H1 (cell line): Measurements from ENCODE around the gene EEPD1. TPM values are rescaled to one million over a fixed set of nuclear protein-coding genes. Genes with fewer than 3 reads are reported as not detected.

Experiments
- CTCF ChIA-PET: fragments of 300-600 bp; sonication (Branson Sonifier 250); formaldehyde crosslinking; loops from one replicate; lab custom pipeline; 2021; ENCODE audit not compliant: partially characterized antibody; lab: Charles Lee
- POLR2A ChIA-PET: fragments of 300-600 bp; sonication (Branson Sonifier 250); formaldehyde crosslinking; loops from one replicate; lab custom pipeline; 2021; ENCODE audit warnings: inconsistent platforms; ENCODE audit not compliant: partially characterized antibody; lab: Charles Lee
- DNase-seq, 2 experiments: peaks; one replicate each; pipeline versions ENCODE4 v3.0.0 to v3.0.0-alpha.2; 2010 to 2022; ENCODE audit warnings: low spot score in 2 of 2, low read depth in 1 of 2, mixed read lengths in 1 of 2
- FAIRE-seq: peaks from 2 replicates; lab custom pipeline; 2011; peaks lifted over from hg19 to GRCh38; lab: Jason Lieb, UNC
- H2AFZ ChIP-seq: 2 replicates; pipeline ENCODE4 v1.8.1; 2012; ENCODE audit warnings: low read length, inconsistent platforms
- H2AK5ac ChIP-seq: 2 replicates; pipeline ENCODE4 v1.6.1; 2013; ENCODE audit warnings: low read depth, low read length
- H2BK120ac ChIP-seq: replicated peaks from 2 replicates; pipeline ENCODE3; 2013; ENCODE audit warnings: low read depth, low read length, inconsistent platforms
- H2BK12ac ChIP-seq: 2 replicates; pipeline ENCODE4 v1.6.1; 2013; ENCODE audit warnings: low read depth, low read length
- H2BK15ac ChIP-seq: 2 replicates; pipeline ENCODE4 v1.6.1; 2013; ENCODE audit warnings: low read length
- H2BK20ac ChIP-seq: 2 replicates; pipeline ENCODE4 v1.6.1; 2013; ENCODE audit warnings: low read length
- H2BK5ac ChIP-seq: 2 replicates; pipeline ENCODE4 v1.6.1; 2013; ENCODE audit warnings: low read depth, low read length
- H3K14ac ChIP-seq: 2 replicates; pipeline ENCODE4 v1.6.1; 2013; ENCODE audit warnings: inconsistent platforms; ENCODE audit not compliant: insufficient read length
- H3K18ac ChIP-seq: 2 replicates; pipeline ENCODE4 v1.6.1; 2013; ENCODE audit warnings: low read length; ENCODE audit errors: extremely low read depth
- H3K23ac ChIP-seq: 2 replicates; pipeline ENCODE4 v1.6.1; 2013; ENCODE audit warnings: inconsistent platforms; ENCODE audit not compliant: insufficient read length
- H3K23me2 ChIP-seq: 2 replicates; pipeline ENCODE4 v1.6.1; 2013; ENCODE audit warnings: low read depth, low read length
- H3K27ac ChIP-seq: 2 replicates; pipeline ENCODE4 v1.6.1; 2011; ENCODE audit warnings: low read depth, low read length, inconsistent platforms
- H3K27me3 ChIP-seq, 4 experiments: replicated peaks in 1 of 4; 1 replicate in 1 of 4; 2 replicates in 3 of 4; pipeline versions ENCODE4 v1.6.1 to v1.8.1; 2011 to 2013; ENCODE audit warnings: low read length in 3 of 4, mild to moderate bottlenecking in 3 of 4, inconsistent platforms in 2 of 4, mixed read lengths in 2 of 4, moderate library complexity in 1 of 4; ENCODE audit not compliant: control insufficient read depth in 3 of 4, insufficient read depth in 3 of 4; ENCODE audit errors: extremely low read depth in 1 of 4
- H3K36me3 ChIP-seq, 4 experiments: 2 replicates each; pipeline versions ENCODE4 v1.6.1 to v1.8.1; 2011 to 2013; ENCODE audit warnings: mild to moderate bottlenecking in 4 of 4, low read length in 3 of 4, moderate library complexity in 2 of 4, control low read depth in 1 of 4, inconsistent platforms in 1 of 4; ENCODE audit not compliant: insufficient read depth in 4 of 4, control insufficient read depth in 2 of 4
- H3K4ac ChIP-seq: replicated peaks from 2 replicates; pipeline ENCODE3; 2013; ENCODE audit warnings: low read length, low read depth, mixed read lengths, inconsistent platforms; ENCODE audit not compliant: insufficient read length
- H3K4me1 ChIP-seq, 4 experiments: replicated peaks in 1 of 4; 1 replicate in 1 of 4; 2 replicates in 3 of 4; pipeline versions ENCODE4 v1.6.1 to v1.8.1; 2011 to 2013; ENCODE audit warnings: low read length in 3 of 4, inconsistent platforms in 2 of 4, mixed read lengths in 1 of 4; ENCODE audit not compliant: insufficient read depth in 4 of 4, control insufficient read depth in 3 of 4
- H3K4me2 ChIP-seq, 2 experiments: 2 replicates each; pipeline versions ENCODE4 v1.6.1 to v1.8.1; 2011 to 2013; ENCODE audit warnings: low read depth in 2 of 2, low read length in 2 of 2, control low read depth in 1 of 2, inconsistent platforms in 1 of 2, mild to moderate bottlenecking in 1 of 2; ENCODE audit not compliant: insufficient read depth in 1 of 2
- H3K4me3 ChIP-seq, 4 experiments: fragments of 200-600, 300-600 bp in 1 of 4; sonication (generic), shearing (Covaris generic), sonication (Bioruptor Twin) in 1 of 4; 2 replicates each; pipeline versions ENCODE4 v1.5.1 to v1.8.1; 2011 to 2016; ENCODE audit warnings: low read length in 4 of 4, low read depth in 3 of 4, control low read depth in 2 of 4, inconsistent platforms in 2 of 4, mild to moderate bottlenecking in 2 of 4, mixed read lengths in 1 of 4, moderate library complexity in 1 of 4; ENCODE audit not compliant: insufficient read depth in 2 of 4; ENCODE audit errors: extremely low read depth in 1 of 4
- H3K56ac ChIP-seq: replicated peaks from 2 replicates; pipeline ENCODE3; 2013; ENCODE audit warnings: low read depth, mild to moderate bottlenecking, mixed read lengths, low read length, inconsistent platforms; ENCODE audit not compliant: insufficient read length
- H3K79me1 ChIP-seq: 2 replicates; pipeline ENCODE4 v1.6.1; 2013; ENCODE audit warnings: low read depth, low read length, control low read depth
- H3K79me2 ChIP-seq, 2 experiments: 2 replicates each; pipeline versions ENCODE4 v1.6.1 to v1.8.1; 2012 to 2013; ENCODE audit warnings: low read length in 2 of 2, mild to moderate bottlenecking in 2 of 2, inconsistent platforms in 1 of 2; ENCODE audit not compliant: insufficient read depth in 2 of 2, control insufficient read depth in 1 of 2
- H3K9ac ChIP-seq, 4 experiments: replicated peaks in 1 of 4; 1 replicate in 1 of 4; 2 replicates in 3 of 4; pipeline versions ENCODE4 v1.6.1 to v1.8.1; 2011 to 2013; ENCODE audit warnings: low read depth in 3 of 4, low read length in 3 of 4, control low read depth in 2 of 4, mild to moderate bottlenecking in 2 of 4, moderate library complexity in 2 of 4, inconsistent platforms in 1 of 4; ENCODE audit errors: extremely low read depth in 1 of 4
- H3K9me3 ChIP-seq, 2 experiments: 2 replicates each; pipeline versions ENCODE4 v1.6.1 to v1.8.1; 2012 to 2013; ENCODE audit warnings: mild to moderate bottlenecking in 2 of 2, moderate library complexity in 2 of 2, control low read depth in 1 of 2, inconsistent platforms in 1 of 2, low read depth in 1 of 2, low read length in 1 of 2, mixed read lengths in 1 of 2; ENCODE audit not compliant: insufficient read depth in 2 of 2
- H4K20me1 ChIP-seq, 2 experiments: replicated peaks in 1 of 2; 2 replicates each; pipeline versions ENCODE3 to v1.8.1; 2011 to 2013; ENCODE audit warnings: inconsistent platforms in 2 of 2, low read length in 2 of 2, mild to moderate bottlenecking in 1 of 2; ENCODE audit not compliant: insufficient read depth in 2 of 2, control insufficient read depth in 1 of 2
- H4K5ac ChIP-seq: 2 replicates; pipeline ENCODE4 v1.6.1; 2013; ENCODE audit warnings: low read length, low read depth, mixed read lengths, inconsistent platforms; ENCODE audit not compliant: insufficient read length
- H4K8ac ChIP-seq: 2 replicates; pipeline ENCODE4 v1.8.0; 2013; ENCODE audit warnings: mild to moderate bottlenecking, moderate library complexity, low read length, inconsistent platforms; ENCODE audit not compliant: insufficient read depth; ENCODE audit errors: extremely low read depth
- H4K91ac ChIP-seq: replicated peaks from 2 replicates; pipeline ENCODE3; 2013; ENCODE audit warnings: low read length, mixed read lengths, inconsistent platforms; ENCODE audit not compliant: insufficient read length
- SP2 ChIP-seq: IDR thresholded peaks from 2 replicates; pipeline ENCODE4 v1.6.1; 2012; ENCODE audit warnings: mild to moderate bottlenecking, low read length, inconsistent platforms
- TCF12 ChIP-seq: IDR thresholded peaks from 2 replicates; pipeline ENCODE4 v1.6.1; 2011; ENCODE audit warnings: low read depth, mild to moderate bottlenecking, low read length
- WGBS, 2 experiments: shearing (Covaris generic) in 1 of 2; methylation state at CpG; one replicate each; pipeline versions ENCODE4 v1.1.6 to v1.1.7; 2013 to 2015; ENCODE audit warnings: low lambda C conversion rate in 2 of 2, mixed read lengths in 2 of 2, inconsistent platforms in 1 of 2, low coverage in 1 of 2, missing lambda C conversion rate in 1 of 2; ENCODE audit not compliant: insufficient replicate concordance in 2 of 2, insufficient coverage in 1 of 2, insufficient read length in 1 of 2; ENCODE audit errors: extremely low coverage in 1 of 2, missing lambda C conversion rate in 1 of 2; 5-methylcytosine and 5-hydroxymethylcytosine counted together
- polyA plus RNA-seq, 7 experiments: library from polyadenylated mRNA; depleted of rRNA in 3 of 7; stranded (reverse) in 5 of 7; unstranded in 2 of 7; fragments of >200 nt in 5 of 7; fragments of 200-250 nt in 2 of 7; gene quantifications; 1 replicate in 5 of 7; 2 replicates in 1 of 7; 4 replicates in 1 of 7; pipeline versions ENCODE4 v1.2.1 to v1.2.3, GENCODE V29; 2011 to 2013; ENCODE audit warnings: missing spikeins in 2 of 7, mixed read lengths in 2 of 7
- total RNA-seq: library from RNA; stranded (reverse); fragmentation: NEBNext Ultra II Directional; extraction: Animal tissue kit (Norgen Biotek cat#: 25700); gene quantifications from 2 replicates; pipeline ENCODE4 v1.2.1, GENCODE V29; 2021
- TF ChIP-seq, protein P1 (sequence below): IDR thresholded peaks from 2 replicates; pipeline ENCODE4 v1.6.1; 2012; ENCODE audit warnings: inconsistent platforms

Gene EEPD1
- total and polyA plus RNA-seq, 2 of the 8 experiments (the other 6 are each of a cell fraction or from before 2014, with no cell fraction given): 3.1 to 7.8 TPM

DNA sequence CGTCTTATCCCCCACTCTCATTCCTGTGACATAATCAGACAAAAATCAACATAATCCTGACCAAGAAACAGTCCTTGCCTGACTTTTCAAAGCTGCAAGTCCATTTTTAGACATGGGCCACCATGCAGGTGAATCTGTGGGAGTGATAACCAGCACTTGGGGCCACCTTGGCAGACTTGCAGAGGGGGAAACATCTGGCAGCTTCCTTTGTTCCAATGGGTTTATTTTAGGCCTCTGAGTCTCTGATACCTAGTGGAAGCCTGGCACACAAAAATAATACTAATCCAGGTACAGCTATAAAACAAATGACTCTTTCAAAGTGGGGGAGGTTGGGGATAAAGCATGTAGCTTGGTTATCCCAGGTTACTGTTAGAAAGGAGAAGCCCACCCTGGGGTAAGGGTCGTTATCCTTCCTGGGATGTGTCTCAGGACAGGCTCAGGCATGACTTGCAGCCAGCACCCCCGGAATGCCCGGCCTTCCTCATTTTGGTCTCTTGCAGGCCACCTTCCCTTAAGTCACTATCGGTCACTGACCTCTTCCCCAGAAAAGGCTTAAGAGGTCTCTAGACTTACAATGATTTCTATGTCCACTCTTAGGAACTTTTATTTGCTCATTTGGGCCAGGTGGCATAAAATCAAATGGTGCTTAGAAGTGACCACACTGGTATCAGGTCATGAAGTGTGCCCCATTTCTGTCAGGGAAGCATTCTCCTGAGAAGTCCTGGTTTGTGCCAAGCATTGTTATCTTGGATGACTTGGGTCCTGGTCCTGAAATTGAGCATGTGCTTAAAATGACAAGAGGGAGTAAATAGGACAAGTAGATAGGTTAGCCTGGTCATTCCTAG lies 37.6 kb downstream of the EEPD1 start:
- H3K23me2 ChIP-seq: no peaks in the 10 kb centered on the region
- no peak overlapping the region for H4K5ac ChIP-seq
- H3K23ac ChIP-seq: no peak overlapping the region
- no peak overlapping the region for H3K4ac ChIP-seq
- 92% methylated on average over 5 of the region's 5 CpGs; no CpG with 5 or more reads in 1 of the 2 experiments for WGBS, 2 experiments
- no peak for FAIRE-seq
- H3K27ac ChIP-seq: no peak overlapping the region
- no peak overlapping the region for H4K91ac ChIP-seq
- H2AFZ ChIP-seq: no peak overlapping the region
- no peak overlapping the region for H3K14ac ChIP-seq
- H4K8ac ChIP-seq: no peak overlapping the region
- no peak for DNase-seq
- no peaks in the 10 kb centered on the region for H3K79me1 ChIP-seq
- no peak overlapping the region for H2BK5ac ChIP-seq
- H2AK5ac ChIP-seq: no peak overlapping the region
- no peak overlapping the region for H3K18ac ChIP-seq
- H2BK20ac ChIP-seq: no peak overlapping the region
- H3K36me3 ChIP-seq: no peaks in the 10 kb centered on the region
- CTCF ChIA-PET: interaction anchor here (1.0 to 1.3 kb wide), 2 partner anchors 10 to 12 kb away, joined by 3 to 4 read pairs; no protein-coding TSS in a partner anchor
- no peak overlapping the region for H3K9ac ChIP-seq
- H3K56ac ChIP-seq: no peak overlapping the region
- H3K4me3 ChIP-seq: no peak overlapping the region
- H3K27me3 ChIP-seq: no peaks in the 10 kb centered on the region
- H4K20me1 ChIP-seq: no peaks in the 10 kb centered on the region
- TF ChIP-seq TCF12: no peak
- TF ChIP-seq, protein P1, sequence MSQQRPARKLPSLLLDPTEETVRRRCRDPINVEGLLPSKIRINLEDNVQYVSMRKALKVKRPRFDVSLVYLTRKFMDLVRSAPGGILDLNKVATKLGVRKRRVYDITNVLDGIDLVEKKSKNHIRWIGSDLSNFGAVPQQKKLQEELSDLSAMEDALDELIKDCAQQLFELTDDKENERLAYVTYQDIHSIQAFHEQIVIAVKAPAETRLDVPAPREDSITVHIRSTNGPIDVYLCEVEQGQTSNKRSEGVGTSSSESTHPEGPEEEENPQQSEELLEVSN: no peak
- no peak for TF ChIP-seq SP2
- no peak overlapping the region for H2BK120ac ChIP-seq
- H3K4me1 ChIP-seq: no peaks in the 10 kb centered on the region; a peak in 1 of 7 replicates
- no peak overlapping the region for H2BK15ac ChIP-seq
- H2BK12ac ChIP-seq: no peak overlapping the region
- H3K4me2 ChIP-seq: no peak overlapping the region
- POLR2A ChIA-PET: interaction anchor here (0.7 kb wide), 1 partner anchor 13 kb away, joined by 3 read pairs; no protein-coding TSS in a partner anchor
- no peaks in the 10 kb centered on the region for H3K79me2 ChIP-seq
- 0 out of 4 replicates have a peak, but pooled peaks cover 0 to under 1% of the 10 kb centered on the region in 2 experiments for H3K9me3 ChIP-seq
